A549 (cell line): Measurements from ENCODE around the gene PALLD. TPM values are rescaled to one million over a fixed set of nuclear protein-coding genes. Genes with fewer than 3 reads are reported as not detected.
A peak's percentile ranks its signal among the peaks of the same experiment; 100 is the strongest.

Experiments used
- ATAC-seq, 2 experiments: fragments of 200-7000 bp in 1 of 2; fragments of >200 bp in 1 of 2; cut with Nextera tagmentation in 1 of 2; cut with Tn5 transposase in 1 of 2; 3 replicates each; pipeline versions ENCODE4 v1.8.0 to v1.9.1; 2018 to 2020; ENCODE audit warnings: mild to moderate bottlenecking in 1 of 2, moderate library complexity in 1 of 2
- CTCF ChIA-PET: fragments of 300-600 bp; sonication (Branson Sonifier 250); formaldehyde crosslinking; extraction: SDS; loops from one replicate; lab custom pipeline; 2021; ENCODE audit warnings: antibody characterized with exemption, inconsistent platforms; lab: Yijun Ruan, JAX
- POLR2A ChIA-PET: fragments of 350-600 bp; formaldehyde crosslinking; extraction: SDS; loops from one replicate; lab custom pipeline; 2021; ENCODE audit warnings: antibody characterized with exemption, inconsistent platforms; lab: Yijun Ruan, JAX
- DNase-seq, 2 experiments: peaks; one replicate each; pipeline versions ENCODE4 v3.0.0 to v3.0.0-alpha.2; 2011 to 2016; ENCODE audit warnings: low read depth in 1 of 2, low spot score in 1 of 2
- FAIRE-seq: peaks from 2 replicates; lab custom pipeline; 2011; peaks lifted over from hg19 to GRCh38; lab: Jason Lieb, UNC
- H3K27ac ChIP-seq, 2 experiments: fragments of >200 bp; sonication (Bioruptor Twin); formaldehyde crosslinking; 3 replicates each; pipeline ENCODE4 v1.5.1; 2016 to 2017
- H3K4me1 ChIP-seq: fragments of >200 bp; sonication (Bioruptor Twin); formaldehyde crosslinking; 3 replicates; pipeline ENCODE4 v1.6.1; 2016
- H3K4me2 ChIP-seq: fragments of >200 bp; sonication (Bioruptor Twin); formaldehyde crosslinking; 3 replicates; pipeline ENCODE4 v1.6.1; 2016
- H3K4me3 ChIP-seq: fragments of >200 bp; sonication (Bioruptor Twin); formaldehyde crosslinking; 3 replicates; pipeline ENCODE4 v1.5.1; 2016
- H3K9me3 ChIP-seq: fragments of >200 bp; sonication (Bioruptor Twin); formaldehyde crosslinking; 3 replicates; pipeline ENCODE4 v1.6.1; 2016
- BHLHE40 ChIP-seq: IDR thresholded peaks from 2 replicates; pipeline ENCODE4 v1.6.1; 2012; ENCODE audit warnings: low read depth, low read length, inconsistent platforms
- E2F6 ChIP-seq: IDR thresholded peaks from 2 replicates; pipeline ENCODE4 v1.6.1; 2012; ENCODE audit warnings: low read depth, borderline replicate concordance
- FOSB ChIP-seq: fragments of 250-450 bp; sonication (Bioruptor Pico); IDR thresholded peaks from 2 replicates; pipeline ENCODE4 v1.5.0; 2020; ENCODE audit warnings: mild to moderate bottlenecking, moderate library complexity
- FOXS1 ChIP-seq: fragments of 250-450 bp; sonication (Bioruptor Pico); IDR thresholded peaks from 2 replicates; pipeline ENCODE4 v1.5.0; 2020; ENCODE audit warnings: mild to moderate bottlenecking, moderate library complexity
- HEYL ChIP-seq: fragments of 250-450 bp; sonication (Bioruptor Pico); IDR thresholded peaks from 2 replicates; pipeline ENCODE4 v1.8.0; 2021; ENCODE audit warnings: mild to moderate bottlenecking, moderate library complexity
- HOXB13 ChIP-seq: fragments of 250-450 bp; sonication (Bioruptor Pico); IDR thresholded peaks from 2 replicates; pipeline ENCODE4 v1.5.0; 2020; ENCODE audit warnings: low read depth, mild to moderate bottlenecking, moderate library complexity
- HOXB5 ChIP-seq: fragments of 250-450 bp; sonication (Bioruptor Pico); IDR thresholded peaks from 2 replicates; pipeline ENCODE4 v1.5.0; 2020; ENCODE audit warnings: mild to moderate bottlenecking, moderate library complexity
- JUNB ChIP-seq: fragments of >200 bp; sonication (Bioruptor Twin); formaldehyde crosslinking; IDR thresholded peaks from 2 replicates; pipeline ENCODE4 v1.6.1; 2016
- KDM1A ChIP-seq: fragments of 200-600 bp; sonication (generic); IDR thresholded peaks from 2 replicates; pipeline ENCODE4 v1.6.1; 2016; ENCODE audit warnings: low read depth, mild to moderate bottlenecking
- KDM5A ChIP-seq: fragments of 200-600 bp; sonication (generic); IDR thresholded peaks from 2 replicates; pipeline ENCODE4 v1.6.1; 2016; ENCODE audit warnings: antibody characterized with exemption, mild to moderate bottlenecking
- MAFK ChIP-seq: fragments of 450-650 bp; IDR thresholded peaks from 2 replicates; pipeline ENCODE4 v1.6.1; 2014; ENCODE audit not compliant: partially characterized antibody
- MAX ChIP-seq: IDR thresholded peaks from 2 replicates; pipeline ENCODE4 v1.6.1; 2012
- NR3C1 ChIP-seq: fragments of >200 bp; sonication (Bioruptor Twin); formaldehyde crosslinking; IDR thresholded peaks from 3 replicates; pipeline ENCODE4 v1.6.1; 2017
- RFX5 ChIP-seq: fragments of 450-650 bp; IDR thresholded peaks from 2 replicates; pipeline ENCODE4 v1.7.1; 2014; ENCODE audit warnings: antibody characterized with exemption, mild to moderate bottlenecking, moderate library complexity
- SMC3 ChIP-seq: fragments of >200 bp; sonication (Bioruptor Twin); formaldehyde crosslinking; IDR thresholded peaks from 3 replicates; pipeline ENCODE4 v1.6.1; 2018; ENCODE audit warnings: inconsistent platforms
- TFCP2L1 ChIP-seq: fragments of 250-450 bp; sonication (Bioruptor Pico); IDR thresholded peaks from 2 replicates; pipeline ENCODE4 v1.5.0; 2021; ENCODE audit warnings: mild to moderate bottlenecking
- TP53 ChIP-seq: fragments of 250-450 bp; sonication (Bioruptor Pico); IDR thresholded peaks from 2 replicates; pipeline ENCODE4 v1.5.0; 2021; ENCODE audit warnings: mild to moderate bottlenecking, moderate library complexity
- WGBS: methylation state at CpG from one replicate; pipeline ENCODE4 v1.1.6; 2017; ENCODE audit errors: missing lambda C conversion rate; 5-methylcytosine and 5-hydroxymethylcytosine counted together
- polyA plus RNA-seq, 4 experiments: library from polyadenylated mRNA; depleted of rRNA in 3 of 4; stranded (reverse); fragments of >200 nt; fragmentation: RNase III in 1 of 4; extraction: RNeasy Plus Mini Kit Qiagen cat#74134 plus additional on column Dnase treatment in 1 of 4; gene quantifications; 2 replicates in 3 of 4; 3 replicates in 1 of 4; pipeline ENCODE4 v1.2.3, GENCODE V29; 2011 to 2017
- TF ChIP-seq, protein P1 (sequence below): IDR thresholded peaks from 2 replicates; pipeline ENCODE4 v1.6.1; 2012
- TF ChIP-seq, protein P2 (sequence below): fragments of 150-350 bp; IDR thresholded peaks from 2 replicates; pipeline ENCODE4 v1.6.1; 2014; ENCODE audit warnings: low read depth, mild to moderate bottlenecking, low read length

The PALLD gene
- polyA plus RNA-seq, 2 of the 4 experiments (the other 2 are of a cell fraction): 88.8 to 113 TPM

DNA sequence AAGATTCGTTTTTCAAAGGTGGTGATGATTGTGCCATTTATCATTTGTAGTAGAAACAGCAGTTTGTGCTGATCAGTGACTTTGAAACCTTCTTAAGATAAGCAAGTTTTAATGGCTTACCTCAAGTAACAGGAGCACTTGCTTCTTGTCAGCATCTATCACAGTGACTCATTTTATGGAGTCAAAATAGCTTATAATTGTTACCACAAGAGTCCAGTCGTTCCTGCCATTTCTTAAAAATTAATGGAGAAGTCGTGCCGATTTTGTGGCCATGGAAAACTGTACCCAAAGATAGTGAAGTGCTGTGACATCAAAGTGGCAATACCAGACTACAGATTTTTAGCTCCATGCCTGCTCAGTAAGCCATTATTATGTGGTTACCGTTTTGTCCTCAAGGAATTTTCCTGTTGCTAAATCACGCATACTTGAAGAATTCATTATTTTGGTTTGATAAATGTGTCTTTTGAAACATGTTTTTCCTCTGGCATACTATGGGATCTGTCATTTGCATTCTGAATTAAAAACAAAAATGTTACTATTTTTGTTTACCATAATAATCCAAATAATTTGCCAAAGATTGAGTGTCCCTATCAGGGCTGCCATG, 383.3 kb downstream of the PALLD start (continued):
- TF ChIP-seq E2F6 (no peak), MAFK (no peak), HOXB5 (no peak), KDM5A (no peak)
- TF ChIP-seq, all 56 proteins: peak for 0

DNA sequence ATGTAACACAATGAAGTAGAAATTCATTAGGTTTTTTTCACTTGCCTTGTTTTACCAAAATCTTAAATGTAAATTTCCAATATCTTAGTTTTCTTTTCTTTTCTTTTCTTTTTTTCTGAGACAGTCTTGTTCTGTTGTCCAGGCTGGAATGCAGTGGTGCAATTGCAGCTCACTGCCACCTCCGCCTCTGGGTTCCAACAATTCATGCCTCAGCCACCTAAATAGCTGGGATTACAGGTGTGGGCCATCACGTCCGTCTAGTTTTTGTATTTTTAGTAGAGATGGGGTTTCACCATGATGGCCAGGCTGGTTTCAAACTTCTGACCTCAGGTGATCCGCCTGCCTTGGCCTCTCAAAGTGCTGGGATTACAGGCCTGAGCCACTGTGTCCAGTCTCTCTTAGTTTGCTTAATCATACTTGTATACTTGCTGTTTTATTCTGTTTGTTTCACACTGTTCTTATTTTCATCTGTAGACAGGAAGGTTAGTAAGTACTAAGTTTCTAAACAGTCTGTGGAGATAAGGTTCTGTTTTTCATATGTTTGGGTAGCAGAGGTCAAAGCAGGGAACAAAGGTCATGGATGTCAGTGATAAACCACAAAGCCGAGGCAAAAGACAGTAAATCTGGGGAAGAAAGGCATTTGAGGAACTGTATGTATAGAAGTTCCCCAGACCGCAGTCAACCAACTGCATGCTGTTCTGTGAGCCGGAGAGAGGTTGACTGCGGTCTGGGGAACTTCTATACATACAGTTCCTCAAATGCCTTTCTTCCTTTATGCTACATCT, 384.2 kb downstream of the PALLD start:
- no peak overlapping the region for H3K4me2 ChIP-seq
- TF ChIP-seq FOXS1 (CRISPR knock-in tag): no peak
- no peak for TF ChIP-seq BHLHE40
- TF ChIP-seq FOSB: no peak
- TF ChIP-seq, protein P1, sequence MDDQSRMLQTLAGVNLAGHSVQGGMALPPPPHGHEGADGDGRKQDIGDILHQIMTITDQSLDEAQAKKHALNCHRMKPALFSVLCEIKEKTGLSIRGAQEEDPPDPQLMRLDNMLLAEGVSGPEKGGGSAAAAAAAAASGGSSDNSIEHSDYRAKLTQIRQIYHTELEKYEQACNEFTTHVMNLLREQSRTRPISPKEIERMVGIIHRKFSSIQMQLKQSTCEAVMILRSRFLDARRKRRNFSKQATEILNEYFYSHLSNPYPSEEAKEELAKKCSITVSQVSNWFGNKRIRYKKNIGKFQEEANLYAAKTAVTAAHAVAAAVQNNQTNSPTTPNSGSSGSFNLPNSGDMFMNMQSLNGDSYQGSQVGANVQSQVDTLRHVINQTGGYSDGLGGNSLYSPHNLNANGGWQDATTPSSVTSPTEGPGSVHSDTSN: no peak
- TF ChIP-seq, protein P2, sequence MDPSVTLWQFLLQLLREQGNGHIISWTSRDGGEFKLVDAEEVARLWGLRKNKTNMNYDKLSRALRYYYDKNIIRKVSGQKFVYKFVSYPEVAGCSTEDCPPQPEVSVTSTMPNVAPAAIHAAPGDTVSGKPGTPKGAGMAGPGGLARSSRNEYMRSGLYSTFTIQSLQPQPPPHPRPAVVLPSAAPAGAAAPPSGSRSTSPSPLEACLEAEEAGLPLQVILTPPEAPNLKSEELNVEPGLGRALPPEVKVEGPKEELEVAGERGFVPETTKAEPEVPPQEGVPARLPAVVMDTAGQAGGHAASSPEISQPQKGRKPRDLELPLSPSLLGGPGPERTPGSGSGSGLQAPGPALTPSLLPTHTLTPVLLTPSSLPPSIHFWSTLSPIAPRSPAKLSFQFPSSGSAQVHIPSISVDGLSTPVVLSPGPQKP: no peak
- no peak for TF ChIP-seq SMC3
- TF ChIP-seq JUNB: no peak
- TF ChIP-seq TP53 (CRISPR knock-in tag): no peak
- no peak for TF ChIP-seq KDM1A
- no peak for TF ChIP-seq RFX5
- H3K4me3 ChIP-seq: no peak overlapping the region
- CTCF ChIA-PET: no interaction called here
- DNase-seq (no peak), FAIRE-seq (no peak), ATAC-seq (no peak)
- 88% methylated on average over 8 of the region's 8 CpGs for WGBS
- peaks cover 8% of the 10 kb centered on the region; the same call in 2 of the 3 replicates for H3K9me3 ChIP-seq
- POLR2A ChIA-PET: no interaction called here
- H3K4me1 ChIP-seq: peaks cover 44% of the 10 kb centered on the region
- H3K27ac ChIP-seq: no peak overlapping the region

GRCh38 chr4:168881781-168882420, 385.0 kb downstream of the PALLD start:
- Histone ChIP-seq H3K4me1 (peaks cover 51% of the 10 kb centered on the region), H3K4me2 (no peak overlapping the region), H3K27ac (no peak overlapping the region), H3K4me3 (no peak overlapping the region), H3K9me3 (peaks cover 8% of the 10 kb centered on the region; the same call in 2 of the 3 replicates)
- TF ChIP-seq HOXB13 (no peak), TFCP2L1 (CRISPR knock-in tag) (no peak), HEYL (CRISPR knock-in tag) (no peak), MAX (no peak), SMC3 (no peak), NR3C1 (no peak)
- TF ChIP-seq, protein P1: no peak
- FAIRE-seq (no peak), ATAC-seq (peak in 1 of 2 experiments; percentile 32; a peak in 2 of 6 replicates), DNase-seq (no peak)
- ChIA-PET POLR2A (no interaction called here), CTCF (no interaction called here)
- 94% methylated on average over 7 of the region's 7 CpGs for WGBS
